Stomach smooth muscle (tissue), 2 donors: ENCODE results near the gene SMTNL1.

Experiments
- H3K27ac ChIP-seq: one replicate; pipeline ENCODE4 v1.7.0; 2013; ENCODE audit warnings: mild to moderate bottlenecking, low read length, inconsistent platforms
- H3K27me3 ChIP-seq, 2 donors: one replicate each; pipeline ENCODE4 v1.7.0; 2013; ENCODE audit warnings: low read length in 2 of 2; ENCODE audit not compliant: insufficient read depth in 2 of 2, control insufficient read depth in 1 of 2
- H3K36me3 ChIP-seq, 2 donors: one replicate each; pipeline ENCODE4 v1.7.0; 2013; ENCODE audit warnings: low read length in 2 of 2; ENCODE audit not compliant: control insufficient read depth in 2 of 2, insufficient read depth in 2 of 2
- H3K4me1 ChIP-seq: one replicate; pipeline ENCODE4 v1.7.0; 2013; ENCODE audit warnings: low read length; ENCODE audit not compliant: control insufficient read depth, insufficient read depth
- H3K4me3 ChIP-seq, 2 donors: one replicate each; pipeline ENCODE4 v1.7.0; 2013; ENCODE audit warnings: low read length in 2 of 2
- H3K9ac ChIP-seq, 2 donors: one replicate each; pipeline ENCODE4 v1.7.0; 2013; ENCODE audit warnings: low read length in 2 of 2, mild to moderate bottlenecking in 1 of 2
- H3K9me3 ChIP-seq, 2 donors: one replicate each; pipeline ENCODE4 v1.7.0; 2013; ENCODE audit warnings: low read length in 2 of 2; ENCODE audit not compliant: control insufficient read depth in 2 of 2
- donor health status: healthy.
- donor health status: Pancreatic carcinoma.

SMTNL1 gene

GRCh38 chr11:57596266-57596885 lies 59.0 kb downstream of the SMTNL1 start:
- Histone ChIP-seq H3K36me3 (no peaks in the 10 kb centered on the region), H3K27me3 (no peaks in the 10 kb centered on the region), H3K27ac (no peak overlapping the region), H3K4me1 (peaks cover 15% of the 10 kb centered on the region), H3K9ac (no peak overlapping the region), H3K9me3 (no peaks in the 10 kb centered on the region), H3K4me3 (no peak overlapping the region)

GRCh38 chr11:57597461-57597915 lies 60.1 kb downstream of the SMTNL1 start, which contains the start of gene SERPING1:
TSS of gene SERPING1 (plus strand) at chr11:57597685. CDS start at chr11:57598271, 586 bp downstream.
- H3K27ac ChIP-seq, result peak within 1 kb of the TSS; percentile 78
- H3K4me3 ChIP-seq, result peak within 1 kb of the TSS; percentile 78 to 86
- H3K9ac ChIP-seq, result peak within 1 kb of the TSS; percentile 56 to 73
- no peaks in the 10 kb centered on the region for H3K27me3 ChIP-seq
- no peaks in the 10 kb centered on the region for H3K36me3 ChIP-seq
- H3K4me1 ChIP-seq, result peaks cover 15% of the 10 kb centered on the region
- no peaks in the 10 kb centered on the region for H3K9me3 ChIP-seq

GRCh38 chr11:57597916-57598830 lies 60.8 kb downstream of the SMTNL1 start:
- H3K4me3 ChIP-seq, result peak overlapping the region; percentile 78 to 86
- peak overlapping the region; percentile 78 for H3K27ac ChIP-seq
- H3K4me1 ChIP-seq, result peaks cover 15% of the 10 kb centered on the region
- no peaks in the 10 kb centered on the region for H3K36me3 ChIP-seq
- H3K9me3 ChIP-seq, result no peaks in the 10 kb centered on the region
- H3K27me3 ChIP-seq, result no peaks in the 10 kb centered on the region
- peak overlapping the region; percentile 56 to 73 for H3K9ac ChIP-seq

- peak overlapping the region; percentile 78 for H3K27ac ChIP-seq
- peak overlapping the region; percentile 56 to 73 for H3K9ac ChIP-seq
- no peaks in the 10 kb centered on the region for H3K27me3 ChIP-seq
- H3K36me3 ChIP-seq, result no peaks in the 10 kb centered on the region
- H3K4me1 ChIP-seq, result peaks cover 15% of the 10 kb centered on the region
- no peaks in the 10 kb centered on the region for H3K9me3 ChIP-seq
- peak overlapping the region; percentile 78 to 86 for H3K4me3 ChIP-seq
Measured at GRCh38 chr11:57598831-57599155, 61.4 kb downstream of the SMTNL1 start.

GRCh38 chr11:57599381-57599780 lies 62.0 kb downstream of the SMTNL1 start:
- Histone ChIP-seq H3K36me3 (no peaks in the 10 kb centered on the region), H3K4me3 (peak overlapping the region in 1 of 2 donors; percentile 86), H3K27ac (no peak overlapping the region), H3K4me1 (peaks cover 15% of the 10 kb centered on the region), H3K9me3 (no peaks in the 10 kb centered on the region), H3K9ac (no peak overlapping the region), H3K27me3 (no peaks in the 10 kb centered on the region)
